NOMO-1 treated with dmso at 0.1 percent for 144 hours (cell line): ENCODE measurements around the gene CERS6.
A peak's percentile ranks its signal among the peaks of the same experiment; 100 is the strongest.
"Not testable (repeated sequence)": the region's sequence is repeated elsewhere in the genome, so short reads cannot be mapped to it uniquely, and the experiment has no call there.

Experiments
- DNase-seq: peaks from one replicate; lab custom pipeline; 2025; ENCODE audit not compliant: unreplicated experiment; lab: John Stamatoyannopoulos, UW

The CERS6 gene

DNA sequence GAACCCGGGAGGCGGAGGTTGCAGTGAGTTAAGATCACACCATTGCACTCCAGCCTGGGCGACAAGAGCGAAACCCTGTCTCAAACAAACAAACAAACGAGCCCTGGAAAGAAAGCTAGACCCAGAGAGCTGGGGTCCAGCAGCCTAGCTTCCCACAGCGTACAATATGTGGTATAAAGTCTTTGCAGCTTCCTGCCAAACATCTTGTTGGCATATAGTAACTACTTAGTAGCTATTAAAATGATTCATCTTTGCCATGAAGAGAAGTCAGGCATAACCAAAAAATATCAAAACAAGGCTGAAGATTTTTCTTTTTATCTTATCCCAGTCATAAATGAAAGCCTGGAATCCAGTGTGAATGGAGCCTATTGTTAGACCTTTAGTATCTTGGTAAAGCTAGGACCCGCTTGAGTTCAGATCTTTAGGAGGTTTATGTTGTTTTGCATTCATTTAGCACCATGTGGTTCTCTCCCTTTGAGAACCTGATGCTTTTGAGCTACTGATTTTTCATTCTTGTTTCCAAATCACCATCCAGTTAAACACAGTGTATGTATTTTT, 206.7 kb downstream of the CERS6 start:
- no peak for DNase-seq

DNA sequence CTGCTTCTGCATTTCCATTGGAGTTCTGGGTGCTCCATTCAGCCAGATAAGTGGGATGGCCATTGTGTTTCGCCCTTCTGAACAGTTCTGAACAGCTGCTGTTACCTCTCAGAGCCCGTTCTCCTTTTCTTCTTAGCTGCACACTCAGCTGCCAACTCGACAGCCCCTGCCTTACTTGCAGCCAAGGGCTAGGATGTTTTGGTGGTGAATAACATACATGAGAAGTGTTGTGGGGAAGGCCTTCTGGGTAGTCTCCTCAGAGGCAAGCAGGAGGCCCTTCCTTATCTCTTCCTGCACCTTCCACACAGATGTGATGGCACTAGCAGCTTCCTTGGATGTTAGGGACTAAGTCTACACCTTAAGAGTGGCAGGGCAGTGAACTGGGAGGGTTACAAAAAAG, 207.9 kb downstream of the CERS6 start:
- no peak for DNase-seq

DNA sequence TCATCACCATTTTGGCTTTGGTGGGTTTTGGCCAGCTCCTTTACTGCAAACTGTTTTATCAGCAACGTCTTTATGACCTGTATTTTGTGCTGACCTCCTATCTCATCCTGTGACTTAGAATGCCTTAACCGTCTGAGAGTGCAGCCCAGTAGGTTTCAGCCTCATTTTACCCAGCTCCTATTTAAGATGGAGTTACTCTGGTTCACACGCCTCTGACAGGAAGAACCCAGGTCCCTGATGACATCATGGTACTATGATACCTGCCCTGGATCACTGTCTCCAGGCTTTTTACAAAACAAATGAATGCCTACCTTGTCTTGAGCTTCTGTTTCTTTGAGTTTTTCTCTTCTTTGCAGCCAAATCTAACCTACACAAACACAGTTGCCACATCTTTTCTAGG, 208.6 kb downstream of the CERS6 start:
- DNase-seq, result not testable (repeated sequence)

DNA sequence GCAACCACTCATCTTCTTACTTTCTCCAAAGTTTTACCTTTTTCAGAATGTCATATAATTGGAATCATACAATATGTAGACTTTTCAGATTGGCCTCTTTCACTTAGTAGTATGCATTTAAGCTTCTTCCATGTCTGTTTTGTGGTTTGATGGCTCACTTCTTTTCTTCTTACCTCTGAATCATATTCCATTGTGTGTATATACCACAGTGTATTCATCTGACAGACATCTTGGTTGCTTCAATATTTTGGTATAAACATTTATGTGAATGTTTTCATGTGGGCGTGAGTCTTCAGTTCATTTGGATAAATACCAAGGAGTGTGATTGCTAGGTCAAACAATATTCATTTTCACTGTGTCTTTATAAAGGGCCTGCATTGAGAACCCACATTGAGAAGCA, 210.3 kb downstream of the CERS6 start:
- no peak for DNase-seq

DNA sequence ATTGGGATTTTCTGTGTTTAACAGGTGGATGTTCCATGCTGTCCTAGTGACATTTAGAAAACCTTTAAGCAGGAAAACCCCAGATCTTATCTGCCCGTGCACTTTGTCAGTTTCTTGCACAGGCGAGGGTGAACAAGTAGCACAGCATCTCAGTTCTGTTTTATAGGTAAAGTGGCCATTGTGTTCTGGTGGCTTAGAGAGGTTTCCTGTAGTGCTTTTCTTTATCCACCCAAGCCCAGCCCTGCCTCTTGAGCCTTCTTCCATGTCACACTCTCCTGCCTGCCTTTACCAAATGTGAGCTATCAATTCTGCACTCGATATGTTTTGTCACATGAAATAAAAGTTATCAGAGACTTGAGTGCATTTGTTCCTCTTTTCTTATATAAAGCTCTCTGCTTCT, 211.1 kb downstream of the CERS6 start:
- DNase-seq, result no peak

DNA sequence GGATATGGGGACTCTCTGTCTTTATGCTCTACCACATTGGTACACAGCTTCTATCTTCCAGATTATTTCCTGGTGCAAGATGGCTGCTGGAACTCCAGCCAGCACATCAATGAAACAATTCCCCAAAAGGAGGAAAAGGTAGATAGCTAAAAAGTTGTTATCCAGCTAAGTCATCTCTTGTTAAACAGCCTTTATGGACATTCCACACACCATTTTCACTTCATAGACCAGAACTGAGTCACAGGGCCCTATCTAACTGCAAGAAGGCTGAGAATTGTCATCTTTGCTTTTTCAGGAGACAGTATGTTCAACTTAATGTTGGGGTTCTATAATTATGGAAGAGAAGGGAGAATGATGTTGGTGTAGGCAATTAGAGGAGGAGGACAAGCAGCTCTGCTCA, 213.1 kb downstream of the CERS6 start:
- DNase-seq, result no peak

DNA sequence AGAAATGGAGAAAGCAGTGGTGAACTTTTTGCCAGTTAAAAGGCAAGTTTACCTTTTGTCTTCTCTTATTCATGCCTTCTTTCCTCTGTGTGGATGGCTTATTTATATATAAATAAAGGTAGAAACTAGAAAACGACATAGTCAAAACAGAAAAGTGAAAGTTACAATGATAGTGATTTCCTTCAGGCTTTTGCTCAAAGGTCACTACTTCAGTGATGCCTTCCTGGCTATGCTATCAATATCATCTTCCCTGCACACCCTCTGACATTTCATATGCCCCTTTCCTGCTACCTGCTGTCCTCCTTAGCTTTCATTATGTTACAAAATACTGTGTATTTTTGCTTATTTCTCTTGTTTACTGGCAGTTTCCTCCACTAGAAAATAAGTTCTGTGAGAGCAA, 214.4 kb downstream of the CERS6 start:
- no peak for DNase-seq

DNA sequence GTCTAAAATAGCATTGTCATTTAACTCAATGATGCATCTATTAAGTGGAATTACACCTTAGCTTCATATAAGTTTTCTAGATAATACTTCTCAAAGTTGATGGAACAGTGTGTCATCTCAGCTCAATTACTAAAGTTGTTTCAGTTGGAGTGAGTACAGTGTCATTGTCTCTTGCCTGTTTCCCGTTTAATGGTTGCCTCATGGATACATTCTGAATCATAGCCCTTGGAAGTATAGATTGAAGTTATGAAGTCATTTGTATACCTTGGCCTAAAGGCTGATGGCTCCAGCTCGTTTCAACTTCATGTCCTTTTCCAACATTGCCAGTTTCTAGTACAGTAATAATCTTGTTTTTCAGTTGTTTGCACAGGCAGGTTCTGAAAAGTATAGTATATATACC, 215.9 kb downstream of the CERS6 start:
- DNase-seq, result no peak

DNA sequence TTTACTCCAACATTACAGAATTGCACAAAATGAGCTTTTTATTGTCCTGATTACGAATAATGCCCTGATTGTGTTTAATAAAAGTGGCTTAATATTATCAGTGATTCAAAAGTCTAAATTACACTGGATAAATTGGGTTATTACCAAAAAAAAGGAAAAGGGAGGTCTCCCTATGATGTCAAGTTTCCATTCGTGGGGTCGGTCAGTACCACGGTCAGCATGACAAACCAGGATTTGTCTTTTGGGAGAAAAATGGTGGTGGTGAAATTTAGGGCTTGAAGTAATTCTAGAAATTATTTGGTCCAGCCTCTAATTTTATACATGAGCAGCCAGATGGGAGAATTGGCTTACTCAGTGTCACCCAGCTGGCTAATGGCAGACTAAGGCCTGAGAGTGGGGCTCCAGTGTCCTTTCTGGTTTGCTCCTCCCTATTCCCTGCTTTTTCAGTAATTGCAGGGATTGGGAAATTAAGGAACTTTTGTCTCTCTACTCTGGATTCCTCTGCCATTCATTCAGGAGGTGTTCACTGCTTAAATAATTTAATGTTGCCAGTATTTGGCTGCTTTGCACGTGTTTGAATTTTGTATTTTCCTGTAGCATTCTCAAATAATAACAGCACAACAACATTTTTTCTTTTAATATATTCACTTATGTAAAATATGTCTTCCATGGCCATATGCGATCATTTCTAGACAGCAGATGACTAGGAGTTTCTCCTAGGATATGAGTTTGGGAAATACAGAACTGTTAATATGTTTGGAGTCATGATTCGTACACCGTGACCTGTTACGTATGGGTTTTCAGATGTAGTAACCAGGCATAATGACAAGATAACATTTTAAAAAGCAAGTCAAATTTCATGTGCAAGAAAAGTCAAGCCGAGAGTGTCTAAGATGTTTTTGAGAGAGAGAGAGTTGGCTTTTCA, 217.5 kb downstream of the CERS6 start:
- DNase-seq, result no peak

DNA sequence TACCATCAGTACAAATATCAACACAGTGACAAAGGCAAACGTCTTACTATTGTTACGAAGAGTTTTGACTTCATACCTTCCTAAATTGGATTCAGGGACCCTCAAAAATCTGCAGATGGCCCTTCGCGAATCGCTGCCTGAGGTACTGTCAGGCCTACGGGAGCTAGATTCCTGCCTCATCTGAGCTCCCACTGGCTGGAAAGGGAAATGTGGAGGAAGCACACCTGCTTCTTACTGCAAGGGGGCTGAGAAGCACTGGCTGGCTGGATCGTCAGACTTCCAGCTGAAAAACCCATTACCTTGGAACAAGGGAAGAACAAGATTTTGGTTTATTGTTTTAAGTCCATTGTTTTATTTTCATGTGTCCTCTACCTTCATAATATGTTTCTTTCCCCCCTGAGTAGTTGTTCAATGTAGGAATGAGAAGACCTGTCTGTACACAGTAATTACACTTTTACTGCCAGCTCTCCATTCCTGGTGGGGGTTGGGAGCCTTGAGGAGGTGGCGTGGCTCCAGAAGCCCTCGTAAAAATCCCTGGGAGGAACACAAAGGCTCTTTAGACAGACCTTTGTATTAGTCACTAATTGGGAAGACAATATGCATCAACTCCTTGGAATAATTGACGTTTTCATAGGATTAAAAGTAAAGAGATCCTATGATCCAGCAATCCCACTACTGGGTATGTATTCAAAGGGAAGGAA, 222.2 kb downstream of the CERS6 start:
- no peak for DNase-seq

DNA sequence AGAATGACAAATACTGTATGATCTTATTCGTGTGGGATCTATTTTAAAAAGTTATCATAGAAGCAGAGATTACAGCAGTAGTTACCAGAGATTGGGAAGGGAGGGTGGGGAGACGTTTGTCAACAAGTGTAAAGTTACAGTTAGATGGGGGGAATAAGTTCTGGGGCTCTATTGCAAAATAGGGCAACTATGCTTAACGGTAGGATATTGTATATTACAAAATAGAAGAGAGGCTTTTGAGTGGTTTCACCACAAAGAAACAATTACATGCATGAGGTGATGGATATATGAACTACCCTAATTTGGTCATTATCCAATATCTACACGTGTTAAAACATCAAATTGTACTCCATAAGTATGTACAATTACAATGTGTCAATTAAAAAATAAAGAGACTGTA, 223.0 kb downstream of the CERS6 start:
- DNase-seq, result peak; percentile 4

DNA sequence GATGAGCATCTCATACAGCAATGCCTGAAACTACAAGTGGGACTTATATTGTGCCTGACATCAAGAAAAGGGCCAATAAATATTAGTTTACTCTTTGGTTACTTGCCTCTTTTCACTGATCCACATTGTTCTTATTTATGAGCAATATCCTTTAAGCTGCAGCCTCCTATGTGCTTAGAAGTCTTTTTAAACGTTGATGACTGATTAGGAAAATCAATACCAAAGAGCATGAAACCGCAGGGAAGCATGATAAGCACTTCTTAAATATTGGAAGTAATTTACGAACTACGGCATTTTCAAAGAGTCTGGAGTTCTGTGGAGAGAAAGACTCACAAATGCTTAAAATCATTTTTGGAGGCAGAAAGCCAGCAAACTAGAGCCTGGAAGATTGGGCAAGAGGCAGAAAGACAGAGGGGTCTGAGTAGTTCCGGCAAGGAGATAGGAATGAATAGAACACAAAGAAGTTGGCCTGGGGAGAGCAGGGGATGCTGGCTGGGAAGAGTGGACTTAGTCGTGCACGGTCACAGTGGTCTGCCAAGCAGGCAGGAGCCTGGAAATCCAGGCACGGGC, 223.8 kb downstream of the CERS6 start:
- DNase-seq, result no peak

DNA sequence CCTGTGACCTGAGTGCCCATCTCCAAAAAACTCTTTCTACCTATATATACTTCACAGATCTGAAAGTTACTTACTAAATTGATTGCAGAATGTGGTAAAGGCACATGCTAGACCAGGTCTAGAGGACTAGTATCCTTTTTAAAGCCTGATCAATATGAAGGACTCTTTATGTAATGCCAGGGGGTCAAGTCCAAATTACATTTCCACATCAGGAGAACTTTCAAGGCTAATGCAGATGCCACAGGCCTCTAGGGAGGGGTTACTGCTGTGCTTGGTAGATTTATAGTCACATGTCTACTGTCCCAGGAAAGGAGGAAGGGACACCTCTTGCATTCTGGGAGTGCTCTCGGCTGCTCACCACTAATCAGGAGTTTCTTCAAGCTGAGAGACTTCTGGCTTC, 227.9 kb downstream of the CERS6 start:
- DNase-seq, result no peak

DNA sequence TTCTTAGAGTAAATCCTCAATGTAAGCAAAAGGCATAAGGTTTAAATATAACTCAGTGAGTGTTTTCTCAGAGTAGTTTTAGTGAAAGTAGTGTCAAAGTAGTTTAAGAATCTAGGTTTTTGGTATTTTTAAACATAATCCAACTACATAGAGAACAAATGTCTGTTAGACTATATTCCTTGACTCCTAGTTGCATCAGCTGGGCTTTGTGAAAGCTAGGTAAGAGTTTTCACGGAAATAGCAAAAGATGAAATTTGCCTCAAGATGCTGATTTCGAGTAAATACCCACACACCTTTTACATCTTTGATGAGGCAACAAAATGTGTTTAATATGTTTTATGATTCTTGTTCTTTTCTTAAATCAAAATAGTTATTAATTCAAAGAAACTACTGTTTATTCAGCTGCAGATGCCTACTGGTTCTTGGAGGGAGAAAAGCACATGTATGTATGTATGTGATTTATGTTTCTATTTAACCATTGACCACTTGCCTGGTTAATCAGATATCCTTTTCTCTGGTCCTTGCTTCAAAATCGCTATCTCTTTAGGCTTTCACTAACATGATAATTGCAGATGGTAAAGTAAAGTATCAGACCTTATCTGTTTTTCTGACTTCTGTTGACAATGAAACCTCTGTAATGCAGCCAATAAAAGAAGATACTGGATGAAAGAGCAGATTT, 229.0 kb downstream of the CERS6 start:
- DNase-seq, result no peak

DNA sequence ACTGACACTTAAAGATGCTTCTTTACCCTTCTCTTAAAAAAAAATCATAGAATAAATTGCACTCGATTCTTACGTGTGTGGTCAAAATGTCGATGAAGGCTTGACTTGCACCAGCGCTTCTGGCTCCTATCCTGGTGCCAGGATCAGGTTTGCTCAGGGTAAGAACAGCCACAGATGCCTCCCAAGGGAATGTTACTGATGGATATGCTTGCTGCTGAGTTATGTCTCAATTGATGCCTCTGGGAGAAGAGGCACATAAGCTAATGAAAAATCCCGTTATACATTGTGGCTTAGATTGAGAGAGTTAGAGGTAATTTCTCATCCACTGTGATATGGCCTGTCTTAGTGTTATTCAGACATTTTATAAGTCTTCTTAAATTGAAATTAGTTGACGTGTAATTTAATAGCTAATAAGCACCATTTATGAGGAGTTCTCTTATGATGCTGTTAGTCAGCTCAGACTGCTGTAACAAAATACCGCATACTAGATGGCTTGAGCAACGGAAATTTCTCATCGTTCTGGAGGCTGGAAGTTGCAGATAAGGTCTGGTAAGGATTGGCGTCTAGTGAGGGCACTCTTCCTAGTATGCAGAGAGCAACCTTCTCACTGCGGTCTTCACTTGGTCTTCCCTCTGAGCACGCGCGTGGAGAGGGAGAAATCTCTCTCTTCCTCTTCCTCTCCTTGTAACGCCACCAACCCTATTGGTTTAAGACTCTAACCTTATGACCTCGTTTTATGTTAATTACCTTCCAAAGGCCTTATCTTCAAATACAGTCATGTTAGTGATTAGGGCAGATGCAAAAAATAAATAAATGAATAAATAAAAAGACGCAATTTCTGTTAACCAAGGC, 229.8 kb downstream of the CERS6 start:
- DNase-seq, result peak; percentile 25

DNA sequence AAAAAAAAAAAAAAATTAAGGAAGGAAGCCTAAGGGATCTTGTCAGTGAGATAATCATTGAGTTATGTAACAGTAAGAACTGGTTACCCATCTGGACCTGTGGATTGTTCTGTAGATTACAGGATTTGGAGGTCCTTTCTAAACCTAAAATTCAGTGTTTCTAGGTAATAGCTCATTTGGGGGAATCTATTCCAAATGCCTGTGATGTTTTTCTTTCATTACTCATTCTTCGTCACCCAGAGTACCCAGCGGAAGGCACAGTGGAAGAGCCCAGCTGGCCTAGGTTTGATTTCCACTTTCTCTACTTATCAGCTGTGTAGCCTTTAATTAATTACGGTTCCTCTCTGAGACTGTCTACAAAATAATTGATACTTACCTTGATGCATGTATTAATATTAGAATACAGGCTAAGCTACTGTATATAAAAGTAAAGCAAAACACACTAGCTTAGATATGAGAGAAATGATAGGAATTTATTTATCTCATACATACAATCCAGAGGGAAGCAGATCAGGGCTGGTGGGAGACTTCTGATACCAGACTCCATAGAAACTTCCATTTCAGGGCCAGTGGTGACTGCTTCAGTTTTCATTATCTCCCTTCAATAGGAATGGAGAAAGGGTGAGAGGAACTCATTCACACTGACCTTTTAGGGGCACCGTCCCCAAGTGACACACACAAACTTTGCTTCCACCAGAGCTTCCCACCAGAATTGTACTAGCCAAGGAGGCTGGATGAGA, 230.6 kb downstream of the CERS6 start:
- DNase-seq, result no peak

DNA sequence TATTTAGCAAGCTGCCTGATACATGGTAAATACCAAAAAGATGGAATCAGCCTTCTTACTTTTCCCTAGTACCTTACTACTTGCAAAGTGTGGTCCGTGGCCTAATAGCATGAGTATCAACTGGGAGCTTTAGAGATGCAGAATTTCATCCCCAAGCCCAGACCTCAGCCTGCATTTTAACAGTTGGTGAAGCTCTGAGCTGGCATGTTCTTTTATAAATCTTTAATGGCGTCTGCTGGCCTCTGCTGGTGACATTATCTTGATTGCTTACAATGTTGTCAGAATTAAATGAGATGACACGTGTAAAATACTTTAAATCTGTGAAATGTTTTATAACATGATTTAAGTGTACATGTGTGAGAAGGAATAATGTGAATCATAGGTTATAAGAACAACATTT, 231.2 kb downstream of the CERS6 start:
- no peak for DNase-seq

DNA sequence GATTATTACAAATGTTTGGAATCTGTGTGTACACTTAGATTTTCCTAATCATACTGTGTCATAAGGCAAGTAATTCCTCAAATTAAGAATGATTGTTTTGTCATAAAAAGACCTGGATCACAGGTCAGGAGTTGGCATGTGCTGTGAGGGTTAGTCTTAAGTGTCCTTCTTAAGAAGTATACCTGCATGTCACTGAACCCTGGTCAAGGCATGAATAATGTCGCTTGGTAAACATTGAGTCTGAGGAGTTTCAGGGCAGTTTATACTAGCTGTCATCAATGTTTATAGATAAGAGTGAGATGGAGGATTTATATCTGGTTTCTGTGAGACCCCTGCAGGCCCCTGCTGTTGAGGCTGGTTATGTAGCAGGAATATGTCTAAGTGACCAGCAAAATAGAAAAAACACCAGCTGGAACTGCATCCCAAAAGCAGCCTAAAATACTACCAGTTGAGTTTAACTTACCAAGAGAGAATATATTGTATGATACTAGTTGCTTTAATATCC, 234.4 kb downstream of the CERS6 start:
- DNase-seq, result no peak

DNA sequence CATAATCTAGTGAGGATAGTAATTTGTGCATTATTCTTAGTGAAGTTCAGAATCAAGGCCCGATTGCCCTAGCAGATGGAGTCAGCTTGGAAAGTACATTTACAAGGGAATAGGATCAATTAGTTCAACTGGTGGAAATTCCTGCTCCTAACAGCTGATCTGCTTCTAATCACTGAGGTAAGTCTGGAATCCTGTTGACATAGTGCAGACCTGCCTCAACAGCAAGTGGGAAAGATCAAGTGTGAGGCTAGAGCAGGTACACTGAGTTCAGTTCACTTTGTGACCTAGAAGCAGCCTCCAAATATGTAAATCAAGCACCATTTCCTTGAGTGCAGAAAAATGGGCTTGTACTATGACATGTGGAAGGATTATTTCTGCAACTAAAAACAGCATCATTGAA, 235.1 kb downstream of the CERS6 start:
- DNase-seq, result no peak
